Astrocyte (in vitro differentiated cells and primary cell): ENCODE data around the gene SLC25A21.

Experiments
- CTCF ChIP-seq: IDR thresholded peaks from 2 replicates; pipeline ENCODE4 v1.5.1; 2011; ENCODE audit warnings: low read depth, mild to moderate bottlenecking, inconsistent platforms, low read length, moderate library complexity; ENCODE audit not compliant: insufficient read depth
- EZH2 ChIP-seq: IDR thresholded peaks from 2 replicates; pipeline ENCODE4 v1.6.1; 2012; ENCODE audit warnings: mild to moderate bottlenecking, low read length, inconsistent platforms; ENCODE audit not compliant: insufficient read depth

- no peak for TF ChIP-seq CTCF
- TF ChIP-seq EZH2 = no peak
Measured at GRCh38 chr14:36975834-36976233, 196.6 kb downstream of the SLC25A21 start.
